Hair follicle dermal papilla cell (primary cell): ENCODE data around the gene CHST10. TPM values are rescaled to one million over a fixed set of nuclear protein-coding genes. Genes with fewer than 3 reads are reported as not detected.

ENCODE experiments used
- small RNA-seq: library from RNA; depleted of rRNA; stranded (forward); fragments of <200 nt; gene quantifications from one replicate; pipeline ENCODE3, GENCODE V24; 2012
- total RNA-seq: library from RNA; depleted of rRNA; stranded (reverse); fragments of >200 nt; gene quantifications from 2 replicates; pipeline ENCODE4 v1.2.3, GENCODE V29; 2012

The CHST10 gene
- 9.8 and 12.5 TPM in 2 replicates for total RNA-seq

GRCh38 chr2:100416935-100417710 lies at the start of gene CHST10:
TSS of gene CHST10 (minus strand) at chr2:100417668. CDS start at chr2:100406675, 10,993 bp downstream.

Small RNAs within 50 kb of the gene (small RNA-seq; reads per million reads assigned to genes)
- gene AC012493.2 (not detected), gene AC012493.3 (not detected)

Other genes starting within 250 kb of the CHST10 start
- not detected in 2 replicates for gene LONRF2, start 95.2 kb downstream of the CHST10 start, total RNA-seq
- not detected in 2 replicates for gene NMS, start 52.8 kb upstream of the CHST10 start, total RNA-seq
- gene PDCL3, start 145.3 kb upstream of the CHST10 start, total RNA-seq: 9.2 and 10.2 TPM in 2 replicates